Measurements from ENCODE around the gene RSKR.
"Not testable (repeated sequence)": the region's sequence is repeated elsewhere in the genome, so short reads cannot be mapped to it uniquely, and the experiment has no call there.

DNA sequence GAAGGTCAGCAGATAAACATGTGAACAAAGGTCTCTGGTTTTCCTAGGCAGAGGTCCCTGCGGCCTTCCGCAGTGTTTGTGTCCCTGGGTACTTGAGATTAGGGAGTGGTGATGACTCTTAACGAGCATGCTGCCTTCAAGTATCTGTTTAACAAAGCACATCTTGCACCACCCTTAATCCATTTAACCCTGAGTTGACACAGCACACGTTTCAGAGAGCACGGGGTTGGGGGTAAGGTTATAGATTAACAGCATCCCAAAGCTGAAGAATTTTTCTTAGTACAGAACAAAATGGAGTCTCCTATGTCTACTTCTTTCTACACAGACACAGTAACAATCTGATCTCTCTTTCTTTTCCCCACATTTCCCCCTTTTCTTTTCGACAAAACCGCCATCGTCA, 44.4 kb upstream of the RSKR start:
- TF ChIP-seq, protein P1, sequence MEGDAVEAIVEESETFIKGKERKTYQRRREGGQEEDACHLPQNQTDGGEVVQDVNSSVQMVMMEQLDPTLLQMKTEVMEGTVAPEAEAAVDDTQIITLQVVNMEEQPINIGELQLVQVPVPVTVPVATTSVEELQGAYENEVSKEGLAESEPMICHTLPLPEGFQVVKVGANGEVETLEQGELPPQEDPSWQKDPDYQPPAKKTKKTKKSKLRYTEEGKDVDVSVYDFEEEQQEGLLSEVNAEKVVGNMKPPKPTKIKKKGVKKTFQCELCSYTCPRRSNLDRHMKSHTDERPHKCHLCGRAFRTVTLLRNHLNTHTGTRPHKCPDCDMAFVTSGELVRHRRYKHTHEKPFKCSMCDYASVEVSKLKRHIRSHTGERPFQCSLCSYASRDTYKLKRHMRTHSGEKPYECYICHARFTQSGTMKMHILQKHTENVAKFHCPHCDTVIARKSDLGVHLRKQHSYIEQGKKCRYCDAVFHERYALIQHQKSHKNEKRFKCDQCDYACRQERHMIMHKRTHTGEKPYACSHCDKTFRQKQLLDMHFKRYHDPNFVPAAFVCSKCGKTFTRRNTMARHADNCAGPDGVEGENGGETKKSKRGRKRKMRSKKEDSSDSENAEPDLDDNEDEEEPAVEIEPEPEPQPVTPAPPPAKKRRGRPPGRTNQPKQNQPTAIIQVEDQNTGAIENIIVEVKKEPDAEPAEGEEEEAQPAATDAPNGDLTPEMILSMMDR (IDR thresholded peaks at IDR 0.05) = not testable (repeated sequence)
- TF ChIP-seq EP300, POLR2AphosphoS5, POLR2A (IDR thresholded peaks at IDR 0.05): not testable (repeated sequence)
